T-helper 9 cell (primary cell): Measurements from ENCODE around the gene IZUMO4.

ENCODE experiments used
- DNase-seq: peaks from one replicate; pipeline ENCODE4 v3.0.0-alpha.2; 2020

IZUMO4 gene

DNA sequence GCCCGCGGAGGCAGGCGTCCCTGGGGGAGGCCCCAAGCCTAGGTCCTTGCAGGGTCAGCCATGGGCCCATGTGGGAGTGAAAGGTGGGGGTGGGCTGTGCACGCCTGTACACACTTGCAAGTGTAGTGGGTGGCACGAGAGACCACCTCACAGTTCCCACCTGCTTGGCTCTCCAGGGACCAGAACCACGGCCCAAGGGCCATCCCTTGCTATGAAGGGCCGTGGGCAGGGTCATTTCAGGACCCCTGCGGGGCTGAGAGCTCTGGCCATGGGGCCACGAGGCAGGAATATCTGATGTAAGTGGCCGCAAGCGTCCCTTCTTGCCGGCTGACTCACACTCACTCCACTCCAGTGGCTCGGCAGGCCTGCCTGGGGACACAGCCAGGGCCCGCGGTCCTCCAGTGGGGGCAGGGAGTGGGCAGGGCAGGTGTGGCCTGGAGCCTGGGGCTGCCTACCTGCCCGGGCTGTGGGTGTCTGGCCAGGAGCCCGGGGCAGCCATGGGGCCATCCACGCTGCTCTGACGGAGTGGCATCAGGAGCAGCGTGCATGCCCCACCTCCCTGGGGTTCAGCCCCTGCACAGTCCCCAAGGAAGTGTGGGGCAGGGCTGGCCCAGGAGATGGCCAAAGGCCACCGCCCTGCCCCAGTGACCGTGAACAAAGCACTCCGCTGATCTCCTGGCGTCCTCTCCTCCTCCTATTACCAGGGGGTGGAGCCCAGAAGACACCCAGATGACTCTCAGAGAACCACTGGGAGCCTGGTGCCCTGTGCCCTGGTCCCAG, 37.1 kb upstream of the IZUMO4 start:
- no peak for DNase-seq

DNA sequence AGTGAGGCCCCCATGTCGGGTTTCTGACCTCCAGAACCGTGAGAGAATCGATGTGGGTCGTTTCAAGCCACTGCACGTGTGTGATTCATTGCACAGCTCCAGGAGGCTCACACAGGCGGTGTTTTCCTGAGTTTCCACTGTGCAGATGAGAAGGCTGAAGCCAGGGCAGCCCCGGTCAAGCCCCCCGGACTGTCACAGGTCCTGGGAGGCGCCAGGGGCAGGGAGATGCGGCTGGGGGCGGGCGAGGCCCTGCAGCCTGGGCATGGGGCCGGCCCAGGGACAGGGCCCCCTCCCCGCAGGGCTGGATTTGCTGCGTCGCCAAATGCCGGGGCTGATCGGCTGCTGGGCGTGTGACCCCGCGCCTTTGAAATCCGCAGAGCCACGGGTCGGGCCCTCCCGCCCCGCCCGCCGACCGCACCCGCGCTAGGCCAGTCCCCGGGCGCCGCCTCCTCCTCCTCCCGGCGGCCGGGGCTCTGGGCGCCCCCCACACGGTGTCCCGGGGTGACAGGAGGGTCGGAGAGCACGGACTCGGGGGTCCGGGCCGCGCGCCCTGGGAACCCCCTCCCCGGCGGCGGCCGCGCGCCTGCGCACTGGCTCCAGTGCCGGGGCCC, 35.7 kb upstream of the IZUMO4 start:
- no peak for DNase-seq

DNA sequence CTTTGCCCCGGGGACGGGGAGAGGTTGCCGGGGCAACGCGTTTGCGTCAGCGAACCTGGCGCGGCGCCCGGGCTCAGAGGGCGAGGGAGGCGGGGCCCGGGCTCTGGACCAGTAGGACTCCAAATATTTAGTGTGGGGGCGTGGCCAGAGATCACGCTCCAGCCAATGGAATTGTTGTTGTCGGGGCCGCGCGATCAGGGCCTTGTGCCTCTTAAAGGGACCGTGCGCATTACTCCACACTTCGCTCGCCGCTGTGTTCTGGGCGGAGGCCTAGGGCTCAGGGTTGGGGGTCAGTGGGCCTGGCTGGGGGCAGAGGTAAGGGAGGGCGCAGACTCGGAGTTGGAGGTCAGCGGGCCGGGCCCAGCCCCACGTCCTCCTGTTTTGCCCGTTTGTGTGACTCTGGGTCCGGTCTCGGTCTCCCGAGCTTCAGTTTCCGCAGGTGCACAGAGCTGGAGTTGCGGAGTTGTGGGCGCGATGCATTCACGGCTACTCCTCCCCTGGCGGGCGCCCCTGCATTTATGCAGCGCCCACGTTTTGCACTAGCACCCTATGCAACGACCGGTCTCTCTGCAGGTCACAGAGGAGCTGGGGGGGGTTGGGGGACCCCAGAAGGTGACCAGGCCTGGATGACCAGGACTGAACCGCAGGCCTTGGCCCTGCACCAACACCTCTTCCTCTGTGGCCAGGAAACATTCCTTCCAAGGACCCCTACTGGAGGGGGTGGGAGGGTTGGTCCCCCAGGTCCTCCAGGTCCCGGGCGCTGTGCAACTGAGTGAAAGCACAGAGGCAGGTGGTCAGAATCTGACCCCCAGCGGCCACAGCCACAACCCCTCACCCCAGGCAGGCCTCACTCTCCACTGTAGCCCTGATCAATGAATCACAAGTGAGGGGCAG, 35.0 kb upstream of the IZUMO4 start:
- peak; percentile 99 for DNase-seq

DNA sequence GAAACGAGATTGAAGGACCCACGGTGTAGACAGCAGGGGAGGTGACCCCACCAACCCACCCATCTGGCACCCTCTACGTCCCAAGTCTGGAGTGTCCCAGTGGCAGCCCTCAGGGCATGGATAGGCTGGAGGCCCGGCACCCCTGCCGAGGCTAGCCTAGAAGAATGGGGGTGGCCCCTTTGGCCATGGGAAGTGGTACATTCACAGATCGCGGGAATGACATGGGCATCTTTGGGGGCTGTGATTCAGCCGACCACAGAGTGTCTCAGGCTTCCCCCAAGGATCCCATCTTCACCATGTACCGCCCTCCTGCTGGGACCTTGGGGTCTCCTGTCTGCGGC, 34.4 kb upstream of the IZUMO4 start:
- DNase-seq: no peak

DNA sequence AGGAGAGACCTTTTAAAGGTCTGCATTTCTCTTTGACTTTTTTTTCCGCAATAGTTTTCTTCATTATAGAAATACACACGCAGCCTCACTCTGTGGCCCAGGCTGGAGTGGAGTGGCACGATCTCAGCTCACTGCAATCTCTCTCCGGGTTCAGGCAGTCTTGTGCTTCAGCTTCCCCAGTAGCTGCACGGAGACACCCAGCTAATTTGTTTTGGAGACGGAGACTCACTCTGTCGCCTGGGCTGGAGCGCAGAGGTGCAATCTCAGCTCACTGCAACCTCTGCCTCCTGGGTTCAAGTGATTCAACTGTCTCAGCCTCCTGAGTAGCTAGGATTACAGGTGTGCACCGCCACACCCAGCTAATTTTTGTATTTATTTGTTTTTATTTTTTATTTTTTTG, 33.9 kb upstream of the IZUMO4 start:
- no peak for DNase-seq

DNA sequence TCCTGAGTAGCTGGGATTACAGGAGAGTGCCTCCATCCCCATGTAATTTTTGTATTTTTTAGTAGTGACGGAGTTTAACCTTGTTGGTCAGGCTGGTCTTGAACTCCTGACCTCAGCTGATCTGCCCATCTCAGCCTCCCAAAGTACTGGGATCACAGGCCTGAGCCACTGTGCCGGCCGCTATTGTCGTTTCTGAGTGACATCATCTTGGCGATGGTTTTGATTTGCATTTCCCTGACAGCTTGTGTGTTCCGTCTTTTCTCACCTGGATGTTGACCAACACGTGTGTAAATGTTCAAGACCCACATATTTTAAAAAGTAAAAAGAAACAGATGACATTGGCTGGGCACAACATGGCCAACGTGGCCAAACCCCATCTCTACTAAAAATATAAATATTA, 32.9 kb upstream of the IZUMO4 start:
- no peak for DNase-seq

DNA sequence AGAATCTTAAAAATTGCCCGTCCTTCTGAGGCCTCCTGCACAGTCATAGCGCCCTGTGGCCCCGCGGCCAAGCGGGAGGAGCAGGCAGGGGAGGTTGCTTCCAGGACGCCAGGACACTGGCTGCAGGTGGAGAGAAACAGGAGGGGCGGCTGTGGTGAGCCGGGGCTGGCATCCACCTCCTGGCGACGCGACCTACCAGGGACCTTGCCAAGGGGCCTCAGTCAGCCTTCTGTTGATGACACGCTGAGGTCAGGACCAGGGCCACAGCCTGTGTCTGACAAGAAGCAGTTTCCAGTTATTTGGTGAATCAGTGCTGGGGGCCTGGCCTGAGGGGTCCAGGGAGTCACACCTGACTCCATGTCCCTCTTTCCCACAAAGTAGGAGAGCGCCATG, 32.3 kb upstream of the IZUMO4 start:
- DNase-seq: no peak

DNA sequence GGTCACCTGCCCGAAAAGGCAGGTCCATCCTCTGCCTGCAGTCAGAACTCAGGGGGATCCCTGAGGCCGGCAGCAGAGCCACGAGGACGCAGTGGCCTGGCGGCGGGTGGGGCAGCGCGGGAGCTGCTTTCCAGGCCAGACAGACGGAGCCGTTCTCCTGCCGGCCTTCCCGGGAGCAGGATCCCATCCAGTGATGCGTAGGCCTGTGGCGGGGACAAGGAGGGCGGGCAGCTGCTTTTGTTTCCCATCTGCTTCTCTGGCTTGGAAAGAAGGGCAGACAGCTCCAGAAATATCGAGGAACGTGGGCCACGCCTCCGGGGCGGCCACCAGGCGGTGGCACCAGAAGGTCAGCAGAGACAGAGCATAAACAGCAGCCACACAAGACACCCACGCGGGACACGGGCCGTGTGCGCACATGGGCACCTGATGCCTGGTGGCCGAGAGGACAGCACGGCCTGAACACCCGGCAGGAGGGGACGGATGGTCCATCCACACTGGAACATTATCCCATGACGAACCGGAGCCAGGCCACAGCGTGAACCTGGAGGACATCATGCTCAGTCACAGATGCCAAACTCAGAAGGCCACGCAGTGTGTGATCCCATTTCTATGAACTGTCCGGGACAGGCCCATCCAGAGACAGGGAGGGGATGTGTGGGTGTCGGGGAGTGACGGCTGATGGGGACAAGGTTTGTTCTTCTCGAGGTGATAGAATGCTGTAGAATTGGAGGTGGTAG, 31.8 kb upstream of the IZUMO4 start:
- no peak for DNase-seq

DNA sequence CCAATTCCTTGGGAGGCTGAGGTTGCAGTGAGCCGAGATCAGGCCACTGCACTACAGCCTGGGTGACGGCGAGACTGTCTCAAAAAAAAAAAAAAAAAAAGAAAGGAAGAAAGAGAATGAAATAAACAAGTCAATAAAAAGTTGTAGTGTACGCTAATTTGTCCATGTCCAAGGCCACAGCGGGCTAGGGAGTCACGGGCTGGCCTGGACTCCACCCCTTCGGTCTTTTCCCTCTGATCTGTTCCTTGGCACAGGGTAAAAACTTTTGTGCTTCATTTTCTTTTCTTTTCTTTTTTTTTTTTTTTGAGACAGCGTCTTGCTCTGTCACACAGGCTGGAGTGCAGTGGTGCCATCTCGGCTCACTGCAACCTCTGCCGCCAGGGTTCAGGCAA, 26.3 kb upstream of the IZUMO4 start:
- DNase-seq: no peak

DNA sequence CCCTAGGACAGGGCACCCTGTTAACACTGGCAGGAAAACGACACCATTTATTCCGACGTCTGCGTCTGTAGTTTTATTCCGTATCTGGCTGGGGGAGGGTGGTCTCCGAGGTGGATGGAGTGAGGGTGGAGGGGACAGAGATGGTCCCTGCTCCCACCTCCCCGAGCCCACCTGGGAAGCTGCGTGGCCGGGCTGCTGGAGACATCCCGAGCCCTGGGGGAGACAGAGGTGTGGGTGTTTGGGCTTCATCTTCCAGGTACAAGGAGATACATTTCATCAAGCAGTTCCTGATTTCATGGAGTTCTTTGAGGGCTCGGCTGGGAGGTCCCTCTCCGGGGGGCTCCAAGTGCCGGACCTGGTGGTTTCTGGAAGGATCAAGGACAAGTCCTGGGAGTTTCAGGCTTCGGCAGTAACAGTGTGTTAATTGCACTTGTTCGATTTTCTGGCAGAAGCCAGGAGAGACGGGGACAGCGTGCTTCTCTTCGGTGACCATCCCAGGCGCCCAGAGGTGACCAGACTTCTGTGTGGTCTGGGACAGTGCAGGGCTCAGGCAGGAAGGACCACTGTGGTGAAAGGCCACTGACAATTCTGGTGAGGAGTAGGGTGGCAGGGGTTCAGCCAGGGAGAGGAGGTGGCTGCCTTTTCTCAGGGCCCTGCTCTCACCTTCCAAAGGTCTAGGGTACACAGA, 25.6 kb upstream of the IZUMO4 start:
- no peak for DNase-seq

DNA sequence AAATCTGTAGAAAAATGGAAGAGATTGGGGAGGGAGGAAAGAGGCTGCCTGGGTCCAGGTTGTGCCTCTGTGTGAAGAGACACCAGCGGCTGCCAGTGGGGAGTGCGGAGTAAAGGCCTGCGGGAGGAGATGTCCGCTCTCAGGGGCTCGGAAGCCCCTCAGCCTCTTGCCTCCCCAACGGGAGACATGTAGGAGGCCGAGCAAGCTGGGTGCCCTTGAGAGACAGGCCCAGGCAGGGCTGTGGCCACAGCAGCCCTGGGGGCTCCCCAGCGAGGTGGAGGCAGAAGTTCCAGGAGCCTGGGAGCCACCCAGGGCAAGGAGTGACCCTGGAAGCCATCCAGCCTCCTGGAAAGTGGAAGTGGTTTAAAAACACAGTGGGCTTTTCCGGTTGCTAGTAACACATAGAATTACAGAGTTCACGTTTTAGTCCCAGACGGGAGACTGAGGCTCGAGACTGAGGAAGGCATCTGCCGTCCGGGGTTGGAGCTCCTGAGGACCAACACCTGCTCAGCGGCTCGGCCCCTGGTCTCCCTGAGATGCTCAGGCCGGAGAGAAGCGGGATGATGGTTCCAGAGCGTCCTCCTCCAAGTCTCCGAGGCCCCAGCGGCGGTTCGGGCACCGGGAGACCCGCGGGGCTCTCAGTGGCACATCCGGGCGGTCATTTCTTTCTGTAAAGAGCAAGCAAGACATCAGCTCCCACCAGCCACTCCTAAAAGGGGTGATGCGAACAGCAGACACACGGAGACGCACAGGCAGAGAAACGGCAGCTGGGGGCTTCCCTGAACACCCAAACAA, 23.8 kb upstream of the IZUMO4 start:
- DNase-seq: no peak

DNA sequence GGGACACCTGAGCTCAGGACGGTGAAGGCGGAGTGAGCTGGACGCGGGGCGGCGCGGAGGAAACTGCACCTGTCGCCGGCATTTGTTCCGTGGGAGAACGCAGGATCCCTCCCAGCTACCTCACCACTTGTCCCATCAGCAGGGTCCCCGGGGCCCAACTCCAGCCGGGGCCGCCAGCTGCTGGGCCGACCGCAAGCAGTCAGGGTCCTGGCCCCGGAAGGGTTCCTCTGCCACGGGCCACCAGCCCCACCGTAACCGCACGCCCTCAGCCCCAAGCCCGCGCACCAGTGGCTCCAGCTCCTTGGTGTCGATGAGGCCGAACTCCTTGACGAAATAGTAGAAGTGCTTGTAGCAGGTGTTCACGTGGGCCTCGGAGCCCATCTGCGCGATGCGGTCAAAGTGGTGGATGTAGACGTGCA, 20.2 kb upstream of the IZUMO4 start:
- DNase-seq: no peak

DNA sequence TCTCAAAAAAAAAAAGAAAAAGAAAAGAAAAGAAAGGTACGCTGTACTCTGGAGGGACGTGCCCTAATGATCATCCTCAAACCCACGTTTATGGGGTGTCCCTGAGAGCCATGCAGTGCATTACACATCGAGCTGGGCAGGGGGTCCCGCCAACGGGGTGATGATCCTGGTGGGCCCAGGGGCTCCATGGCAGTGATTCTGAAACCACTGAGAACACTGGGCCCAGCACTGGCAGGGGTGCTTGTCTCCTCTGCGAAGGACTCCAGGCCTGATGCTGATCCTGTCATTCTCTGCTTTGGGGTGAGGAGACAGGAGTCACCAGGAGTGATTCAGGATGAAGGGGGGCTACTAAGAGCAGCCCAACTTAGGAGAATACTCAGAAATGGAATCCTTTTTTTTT, 19.3 kb upstream of the IZUMO4 start:
- no peak for DNase-seq

DNA sequence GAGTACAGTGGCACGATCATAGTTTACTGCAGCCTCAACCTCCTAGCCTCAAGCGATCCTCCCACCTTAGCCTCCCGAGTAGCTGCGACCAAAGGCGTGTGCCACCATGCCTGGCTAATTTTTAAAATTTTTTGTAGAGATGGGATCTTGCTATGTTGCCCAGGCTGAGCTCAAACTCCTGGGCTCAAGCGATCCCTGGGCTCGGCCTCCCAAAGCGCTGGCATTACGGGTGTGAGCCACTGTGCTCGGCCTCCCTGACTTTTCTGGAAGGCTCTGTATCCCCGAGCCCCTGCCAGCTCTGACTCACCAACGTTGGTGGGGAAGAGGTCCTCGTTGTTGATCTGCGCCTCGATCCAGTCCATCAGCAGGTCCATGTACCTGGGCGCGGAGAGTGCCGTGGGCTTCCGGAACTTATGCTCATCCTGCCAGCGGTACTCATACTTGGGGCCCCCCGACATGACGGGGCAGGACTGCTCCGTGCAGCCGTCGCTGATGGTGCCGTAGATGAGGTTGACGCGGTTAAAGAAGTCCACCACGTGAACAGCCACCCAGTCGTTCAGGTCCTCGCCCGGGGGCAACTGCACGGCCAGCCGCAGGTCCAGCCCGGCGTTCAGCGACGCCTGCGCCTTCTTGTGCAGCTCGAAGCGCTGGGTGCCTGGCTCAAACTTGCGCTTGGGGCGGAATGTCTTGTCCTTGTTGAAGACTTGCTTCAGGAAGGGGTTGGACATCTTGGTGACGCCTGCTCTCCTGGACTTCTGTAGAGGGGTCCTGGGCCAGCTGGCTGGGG, 18.7 kb upstream of the IZUMO4 start:
- DNase-seq: no peak

DNA sequence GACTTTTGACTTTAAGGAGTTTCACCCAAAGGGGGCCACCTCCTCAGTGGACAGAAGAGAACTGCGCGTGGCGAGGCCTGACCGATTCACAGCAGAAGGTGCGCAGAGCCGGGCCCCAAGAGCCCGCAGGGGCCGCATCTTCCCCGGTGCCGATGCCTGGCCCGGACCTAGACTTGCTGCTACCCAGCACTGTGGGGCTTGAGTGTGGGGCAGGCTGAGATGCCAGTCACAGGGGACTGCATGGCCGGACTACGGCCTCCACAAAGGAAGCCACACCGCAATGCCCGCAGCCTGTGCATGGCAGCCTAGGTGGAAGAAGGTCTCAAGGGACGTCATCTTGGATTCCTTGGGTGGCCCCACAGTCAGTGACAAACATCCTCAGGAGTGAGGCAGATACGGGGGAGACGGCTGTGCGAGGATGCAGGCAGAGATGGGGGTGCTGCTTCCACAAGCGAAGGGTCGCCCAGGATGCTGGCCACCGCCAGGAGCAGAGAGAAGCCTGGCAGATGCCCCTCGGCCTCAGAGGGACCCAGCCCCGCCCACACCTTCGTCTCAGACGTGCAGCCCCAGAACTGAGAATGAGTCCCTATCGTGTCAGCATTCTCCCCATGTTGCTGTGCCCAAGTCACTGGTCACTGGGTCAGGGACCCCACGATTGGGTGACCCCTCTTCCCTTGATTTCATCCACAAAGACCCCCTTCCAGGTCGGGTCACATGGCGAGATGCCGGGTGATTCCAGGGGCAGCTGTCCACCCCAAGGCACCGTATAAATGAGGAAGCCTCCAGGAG, 17.4 kb upstream of the IZUMO4 start:
- DNase-seq: no peak

DNA sequence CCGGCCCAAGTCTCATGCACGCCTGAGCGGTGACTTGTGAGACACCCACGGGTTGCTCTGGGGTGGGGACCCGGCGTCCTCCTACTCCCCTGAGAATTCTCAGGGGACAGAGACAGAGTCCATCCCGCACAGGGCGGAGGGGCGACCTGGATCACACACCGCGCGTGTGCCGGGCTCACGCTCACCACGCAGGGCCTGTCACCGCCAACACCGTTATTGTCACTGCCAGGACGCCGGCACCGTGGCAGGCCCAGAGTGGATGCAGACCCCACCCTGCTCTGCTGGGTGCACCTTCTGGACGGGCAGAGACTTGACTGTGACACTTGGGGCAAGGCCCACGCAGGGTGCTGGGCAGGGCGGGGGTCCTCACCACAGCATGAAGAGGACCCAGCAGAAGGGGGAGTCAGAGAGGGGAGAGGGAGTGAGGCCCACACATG, 16.8 kb upstream of the IZUMO4 start:
- DNase-seq: no peak

DNA sequence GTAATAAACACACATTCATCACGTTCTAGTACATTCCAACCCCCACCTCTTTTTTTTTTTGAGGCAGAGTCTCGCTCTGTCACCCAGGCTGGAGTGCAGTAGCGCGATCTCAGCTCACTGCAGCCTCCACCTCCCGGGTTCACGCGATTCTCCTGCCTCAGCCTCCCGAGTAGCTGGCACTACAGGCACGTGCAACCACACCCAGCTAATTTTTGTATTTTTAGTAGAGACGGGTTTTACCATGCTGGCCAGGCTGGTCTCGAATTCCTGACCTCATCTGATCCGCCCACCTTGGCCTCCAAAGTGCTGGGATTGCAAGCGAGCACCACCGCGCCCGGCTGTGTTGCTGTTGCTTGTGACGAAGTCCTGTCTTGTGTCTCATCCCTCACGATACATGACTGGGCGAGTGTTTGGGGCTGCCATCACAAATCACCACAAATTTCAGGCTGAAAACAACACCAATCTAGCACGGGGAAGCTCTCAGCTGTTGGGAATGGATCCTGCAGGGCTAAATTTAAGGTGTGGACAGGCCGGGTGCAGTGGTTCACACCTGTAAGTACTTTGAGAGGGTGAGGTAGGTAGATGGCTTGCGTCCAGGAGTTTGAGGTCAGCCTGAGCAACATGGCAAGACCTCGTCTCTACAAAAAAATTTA, 16.3 kb upstream of the IZUMO4 start:
- DNase-seq: no peak

DNA sequence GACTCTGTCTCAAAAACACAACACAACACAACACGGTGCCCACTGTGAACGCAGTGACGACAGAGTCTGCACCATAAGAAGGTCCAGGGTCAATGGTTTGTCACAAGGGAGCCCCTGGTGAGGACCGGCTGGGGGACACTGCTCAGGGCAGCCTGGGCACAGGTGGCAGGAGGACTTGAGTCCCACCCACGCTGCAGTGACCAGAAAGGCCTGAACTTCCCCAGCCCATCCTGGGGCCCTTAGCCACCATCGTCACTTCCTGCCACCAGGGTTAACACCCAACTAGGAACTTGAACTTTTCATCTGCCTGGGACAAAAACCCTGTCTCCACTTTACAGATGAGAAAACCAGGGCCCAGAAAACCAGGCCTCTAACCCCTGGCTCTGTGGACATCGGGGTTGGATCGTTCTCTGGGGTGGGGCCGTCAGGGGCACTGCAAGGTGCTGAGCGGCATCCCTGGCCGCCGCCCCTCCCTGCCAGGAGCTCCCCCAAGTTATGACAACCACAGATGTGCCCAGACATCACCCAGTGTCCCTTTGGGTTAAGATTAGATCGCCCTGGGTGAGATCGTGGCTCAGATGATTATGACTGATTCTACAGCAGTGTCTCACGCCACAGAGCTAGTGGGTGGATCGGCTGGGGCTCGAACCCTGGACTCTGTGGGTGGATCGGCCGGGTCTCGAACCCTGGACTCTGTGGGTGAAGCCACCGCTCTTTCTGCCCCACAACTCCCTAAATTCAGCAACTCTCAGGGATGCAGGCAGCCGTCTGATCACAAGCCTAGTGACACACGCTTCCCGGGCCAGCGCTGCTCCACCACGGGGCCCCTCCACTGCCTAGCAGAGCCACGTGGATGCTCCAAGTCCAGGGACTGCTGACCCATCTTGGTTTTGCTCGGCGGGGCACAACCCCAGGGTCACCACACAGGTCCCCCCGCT, 14.6 kb upstream of the IZUMO4 start:
- DNase-seq: peak; percentile 37
